ENCODE results near the gene KDM2A.

Gene KDM2A

DNA sequence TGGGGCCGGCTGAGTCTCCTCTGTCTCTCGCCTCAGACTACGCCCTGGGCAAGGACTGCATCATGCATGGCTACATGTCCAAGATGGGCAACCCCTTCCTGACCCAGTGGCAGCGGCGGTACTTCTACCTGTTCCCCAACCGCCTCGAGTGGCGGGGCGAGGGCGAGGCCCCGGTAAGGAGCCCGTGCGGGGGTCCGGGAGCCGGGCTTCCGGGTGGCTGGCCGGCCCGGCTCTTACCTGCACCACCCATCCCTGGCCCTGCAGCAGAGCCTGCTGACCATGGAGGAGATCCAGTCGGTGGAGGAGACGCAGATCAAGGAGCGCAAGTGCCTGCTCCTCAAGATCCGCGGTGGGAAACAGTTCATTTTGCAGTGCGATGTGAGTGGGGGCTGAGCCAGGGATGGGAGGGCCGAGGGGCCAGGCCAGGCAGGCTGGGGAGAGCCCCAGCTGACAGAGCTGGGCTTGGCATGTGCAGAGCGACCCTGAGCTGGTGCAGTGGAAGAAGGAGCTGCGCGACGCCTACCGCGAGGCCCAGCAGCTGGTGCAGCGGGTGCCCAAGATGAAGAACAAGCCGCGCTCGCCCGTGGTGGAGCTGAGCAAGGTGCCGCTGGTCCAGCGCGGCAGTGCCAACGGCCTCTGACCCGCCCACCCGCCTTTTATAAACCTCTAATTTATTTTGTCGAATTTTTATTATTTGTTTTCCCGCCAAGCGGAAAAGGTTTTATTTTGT is 165.9 kb downstream of the KDM2A start:
- DNase-seq (ENCODE audit: low read depth in 2 of 2): no peak

DNA sequence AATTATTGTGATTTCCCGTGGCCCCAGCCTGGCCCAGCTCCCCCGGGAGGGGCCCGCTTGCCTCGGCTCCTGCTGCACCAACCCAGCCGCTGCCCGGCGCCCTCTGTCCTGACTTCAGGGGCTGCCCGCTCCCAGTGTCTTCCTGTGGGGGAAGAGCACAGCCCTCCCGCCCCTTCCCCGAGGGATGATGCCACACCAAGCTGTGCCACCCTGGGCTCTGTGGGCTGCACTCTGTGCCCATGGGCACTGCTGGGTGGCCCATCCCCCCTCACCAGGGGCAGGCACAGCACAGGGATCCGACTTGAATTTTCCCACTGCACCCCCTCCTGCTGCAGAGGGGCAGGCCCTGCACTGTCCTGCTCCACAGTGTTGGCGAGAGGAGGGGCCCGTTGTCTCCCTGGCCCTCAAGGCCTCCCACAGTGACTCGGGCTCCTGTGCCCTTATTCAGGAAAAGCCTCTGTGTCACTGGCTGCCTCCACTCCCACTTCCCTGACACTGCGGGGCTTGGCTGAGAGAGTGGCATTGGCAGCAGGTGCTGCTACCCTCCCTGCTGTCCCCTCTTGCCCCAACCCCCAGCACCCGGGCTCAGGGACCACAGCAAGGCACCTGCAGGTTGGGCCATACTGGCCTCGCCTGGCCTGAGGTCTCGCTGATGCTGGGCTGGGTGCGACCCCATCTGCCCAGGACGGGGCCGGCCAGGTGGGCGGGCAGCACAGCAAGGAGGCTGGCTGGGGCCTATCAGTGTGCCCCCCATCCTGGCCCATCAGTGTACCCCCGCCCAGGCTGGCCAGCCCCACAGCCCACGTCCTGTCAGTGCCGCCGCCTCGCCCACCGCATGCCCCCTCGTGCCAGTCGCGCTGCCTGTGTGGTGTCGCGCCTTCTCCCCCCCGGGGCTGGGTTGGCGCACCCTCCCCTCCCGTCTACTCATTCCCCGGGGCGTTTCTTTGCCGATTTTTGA is 166.8 kb downstream of the KDM2A start:
- no peak for DNase-seq (ENCODE audit: low read depth in 2 of 2)

DNA sequence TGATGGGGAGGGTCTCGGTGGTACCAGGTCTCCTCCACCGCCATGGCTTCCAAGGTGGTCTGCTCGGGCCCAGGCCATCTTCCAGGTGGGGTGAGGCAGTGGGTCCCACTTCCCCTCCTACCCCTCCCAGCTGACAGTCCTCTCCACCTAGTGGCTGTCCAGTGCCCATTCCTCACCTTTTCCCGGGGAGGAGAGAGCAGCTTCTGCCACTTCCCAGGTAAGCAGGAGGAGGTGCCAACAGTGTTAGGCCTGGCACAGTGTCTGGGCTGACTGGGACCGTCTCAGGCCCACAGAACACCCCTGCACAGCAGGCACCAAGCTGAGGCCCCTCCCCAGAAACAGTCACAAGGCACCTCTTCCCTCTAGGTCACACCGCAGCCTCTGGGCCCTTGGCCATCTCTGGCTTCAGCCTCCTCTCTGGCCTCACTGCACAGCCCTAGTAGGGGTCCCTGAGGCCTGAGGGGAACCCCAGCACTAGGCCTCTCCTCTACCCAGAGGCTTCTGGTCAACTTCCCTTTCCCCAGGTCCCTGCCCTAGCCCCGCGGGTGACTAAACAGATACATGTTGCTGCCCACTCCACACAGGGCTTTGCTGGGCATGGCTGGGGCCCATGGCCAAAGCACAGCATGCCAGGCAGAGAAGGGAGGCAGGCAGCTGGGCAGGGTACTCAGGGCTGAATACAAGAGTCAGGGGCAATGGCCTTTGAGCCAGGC is 167.7 kb downstream of the KDM2A start:
- DNase-seq (ENCODE audit: low read depth in 2 of 2): no peak

DNA sequence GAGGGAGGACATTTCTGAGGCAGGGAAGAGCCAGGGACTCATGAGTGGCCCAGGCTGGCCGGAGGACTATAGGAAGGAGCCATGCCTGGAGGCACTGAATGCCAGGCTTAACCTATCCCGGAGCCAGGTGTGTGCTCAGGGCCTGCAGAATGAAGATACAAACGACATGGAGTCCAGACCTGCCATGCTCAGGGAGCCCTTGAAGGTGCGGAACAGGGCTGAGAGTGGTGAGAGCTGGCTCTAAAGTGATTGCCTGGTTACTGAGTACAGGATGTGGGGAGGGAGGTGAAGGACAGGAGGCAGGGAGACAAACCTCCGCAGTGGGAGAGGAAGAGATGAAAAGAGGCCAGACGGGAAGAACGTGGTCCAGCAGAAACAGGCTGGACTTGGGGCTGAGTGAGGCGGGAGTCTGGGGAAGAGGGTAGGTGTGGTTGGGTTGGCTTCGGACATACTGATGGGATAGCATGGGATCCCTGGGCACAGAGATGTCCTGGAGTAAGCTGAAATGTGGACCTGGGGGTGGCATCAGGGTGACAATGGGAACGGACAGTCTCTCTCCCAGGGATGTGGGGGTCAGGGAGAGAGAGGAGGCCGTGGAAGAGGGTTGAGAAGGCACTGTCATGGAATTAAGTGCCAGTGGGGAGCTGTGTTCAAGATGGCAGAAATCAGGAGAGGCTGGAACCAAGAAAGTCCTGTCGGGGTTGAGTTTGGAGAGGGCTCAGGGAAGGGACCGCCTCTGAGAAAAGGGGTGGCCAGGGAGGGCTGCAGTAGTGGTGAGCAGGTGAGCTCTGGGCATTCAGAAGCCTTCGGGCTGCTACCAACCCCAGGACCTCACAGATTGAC is 168.5 kb downstream of the KDM2A start:
- DNase-seq (ENCODE audit: low read depth in 2 of 2): no peak

DNA sequence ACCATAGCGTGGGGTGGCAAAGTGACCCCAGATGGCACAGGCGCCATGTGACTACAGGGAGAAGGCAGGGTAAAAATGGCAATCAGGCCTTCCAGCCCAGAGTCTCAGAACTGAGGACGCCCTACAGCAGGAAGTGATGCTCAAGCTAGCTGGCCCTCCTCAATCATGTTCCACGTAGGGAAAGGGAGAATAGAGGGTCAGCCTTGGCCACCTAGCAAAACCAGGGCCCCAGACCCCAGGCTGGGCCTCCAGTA is 169.1 kb downstream of the KDM2A start:
- DNase-seq (ENCODE audit: low read depth in 2 of 2): no peak

DNA sequence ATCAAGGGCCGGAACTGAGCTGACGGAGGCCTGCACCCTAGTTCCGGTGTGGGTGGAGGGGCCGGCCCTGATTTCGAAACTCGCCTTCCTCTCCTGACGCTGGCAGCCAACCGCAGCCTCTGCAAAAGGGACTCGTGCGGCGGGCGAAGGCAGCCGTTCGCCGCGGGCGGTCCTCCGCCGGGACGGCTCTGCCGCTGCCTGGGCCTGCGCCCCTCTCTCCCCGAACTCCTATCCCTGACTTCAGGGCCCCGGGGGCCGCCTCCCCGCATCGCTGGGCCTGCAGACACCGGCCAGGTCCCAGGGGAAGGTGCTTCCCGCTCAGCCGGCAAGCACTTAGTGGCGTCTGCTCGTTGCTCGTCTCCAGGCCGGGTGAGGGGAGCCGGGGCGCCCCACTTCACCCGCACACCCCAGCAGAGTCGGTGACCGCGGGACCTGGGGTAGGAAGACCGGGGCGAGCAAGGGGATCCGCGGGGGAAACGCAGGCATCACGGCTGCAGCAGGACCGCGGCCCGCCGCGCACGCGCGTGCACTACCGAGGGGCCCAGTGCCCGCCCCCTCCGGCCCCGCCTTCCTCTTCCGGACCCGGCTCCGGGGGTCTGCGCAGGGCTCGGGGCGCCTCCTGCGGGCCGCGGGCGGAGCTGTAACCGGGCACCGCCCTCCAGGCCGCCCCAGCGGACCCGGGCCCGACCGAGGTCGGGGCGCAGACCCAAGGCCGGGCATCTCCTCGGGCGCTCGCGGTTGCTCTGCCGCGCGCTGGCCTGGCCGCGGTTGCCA is 169.6 kb downstream of the KDM2A start:
- peak; percentile 75 to 82 for DNase-seq (ENCODE audit: low read depth in 2 of 2)

DNA sequence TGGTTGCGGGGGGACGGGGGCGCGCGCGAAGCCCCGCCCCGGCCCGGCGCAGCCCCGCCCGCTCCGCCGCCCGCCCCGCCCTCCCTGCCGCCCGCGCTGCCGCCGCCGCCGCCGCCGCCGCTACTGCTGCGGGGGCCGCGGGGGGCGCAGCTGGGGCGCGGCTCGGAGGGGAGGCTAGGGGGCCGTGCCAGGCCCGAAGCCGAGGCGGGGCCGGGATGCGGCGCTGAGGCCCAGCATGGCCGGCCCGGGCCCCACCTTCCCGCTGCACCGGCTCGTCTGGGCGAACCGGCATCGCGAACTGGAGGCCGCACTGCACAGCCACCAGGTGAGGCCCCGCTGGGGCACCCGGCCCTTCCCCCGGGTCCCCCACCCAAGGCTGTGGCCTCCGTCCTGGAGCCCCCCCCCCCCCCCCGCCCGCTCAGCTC is 170.2 kb downstream of the KDM2A start, which contains the start of gene ANKRD13D:
ANKRD13D (plus strand) TSS at position 78 of the 425 bp plus-strand sequence; CDS start at position 236, 158 bp downstream.
- no peak for DNase-seq (ENCODE audit: low read depth in 2 of 2)

DNA sequence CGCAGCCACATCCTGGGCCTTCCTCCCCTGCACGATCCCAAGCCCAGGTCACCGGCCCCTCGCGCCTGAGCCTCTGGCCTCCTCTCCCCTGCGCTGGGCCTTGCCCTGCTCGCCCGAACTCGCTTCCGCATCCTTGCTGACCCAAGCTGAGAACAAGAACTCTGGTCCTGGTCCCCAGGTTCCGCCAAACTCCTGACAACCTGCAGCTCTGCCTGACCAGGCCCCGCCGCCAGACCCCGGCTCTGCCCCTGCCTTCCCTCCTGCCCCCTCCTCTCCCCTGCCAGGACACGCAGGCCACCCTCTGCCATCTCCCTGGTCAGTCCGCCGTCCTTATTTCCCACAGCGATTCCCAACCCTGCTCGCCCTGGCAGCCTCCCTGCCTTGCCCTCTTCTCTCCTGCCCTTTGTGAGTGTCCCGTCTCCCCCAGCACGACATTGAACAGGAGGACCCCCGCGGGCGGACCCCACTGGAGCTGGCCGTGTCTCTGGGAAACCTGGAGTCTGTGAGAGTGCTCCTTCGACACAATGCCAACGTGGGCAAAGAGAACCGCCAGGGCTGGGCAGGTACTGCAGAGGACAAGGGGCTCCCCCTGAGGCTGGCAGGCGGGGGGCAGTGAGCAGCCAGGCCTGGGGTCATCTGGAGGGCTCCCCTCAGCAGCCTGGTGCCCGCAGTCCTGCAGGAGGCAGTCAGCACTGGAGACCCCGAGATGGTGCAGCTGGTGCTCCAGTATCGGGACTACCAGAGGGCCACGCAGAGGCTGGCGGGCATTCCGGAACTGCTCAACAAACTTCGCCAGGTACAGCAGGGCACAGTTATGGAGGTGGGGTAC is 170.8 kb downstream of the KDM2A start:
- DNase-seq (ENCODE audit: low read depth in 2 of 2): no peak

DNA sequence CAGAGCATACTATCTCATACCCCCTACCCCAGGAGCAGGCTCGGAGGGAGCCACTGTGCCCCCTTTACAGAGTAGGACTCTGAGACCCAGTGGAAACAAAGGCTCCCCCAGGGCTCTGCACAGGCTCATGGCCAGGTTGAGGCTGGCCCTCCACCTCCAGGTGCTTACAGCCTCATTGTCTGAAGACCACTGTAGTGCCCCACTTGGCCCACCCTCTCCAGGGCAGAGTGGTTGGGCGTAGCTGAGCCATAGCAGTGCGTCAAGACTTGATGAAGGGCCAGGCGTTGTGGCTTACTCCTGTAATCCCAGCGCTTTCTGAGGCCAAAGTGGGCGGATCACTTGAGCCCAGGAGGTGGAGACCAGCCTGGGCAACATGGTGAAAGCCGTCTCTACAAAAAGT is 171.7 kb downstream of the KDM2A start:
- no peak for DNase-seq (ENCODE audit: low read depth in 2 of 2)

DNA sequence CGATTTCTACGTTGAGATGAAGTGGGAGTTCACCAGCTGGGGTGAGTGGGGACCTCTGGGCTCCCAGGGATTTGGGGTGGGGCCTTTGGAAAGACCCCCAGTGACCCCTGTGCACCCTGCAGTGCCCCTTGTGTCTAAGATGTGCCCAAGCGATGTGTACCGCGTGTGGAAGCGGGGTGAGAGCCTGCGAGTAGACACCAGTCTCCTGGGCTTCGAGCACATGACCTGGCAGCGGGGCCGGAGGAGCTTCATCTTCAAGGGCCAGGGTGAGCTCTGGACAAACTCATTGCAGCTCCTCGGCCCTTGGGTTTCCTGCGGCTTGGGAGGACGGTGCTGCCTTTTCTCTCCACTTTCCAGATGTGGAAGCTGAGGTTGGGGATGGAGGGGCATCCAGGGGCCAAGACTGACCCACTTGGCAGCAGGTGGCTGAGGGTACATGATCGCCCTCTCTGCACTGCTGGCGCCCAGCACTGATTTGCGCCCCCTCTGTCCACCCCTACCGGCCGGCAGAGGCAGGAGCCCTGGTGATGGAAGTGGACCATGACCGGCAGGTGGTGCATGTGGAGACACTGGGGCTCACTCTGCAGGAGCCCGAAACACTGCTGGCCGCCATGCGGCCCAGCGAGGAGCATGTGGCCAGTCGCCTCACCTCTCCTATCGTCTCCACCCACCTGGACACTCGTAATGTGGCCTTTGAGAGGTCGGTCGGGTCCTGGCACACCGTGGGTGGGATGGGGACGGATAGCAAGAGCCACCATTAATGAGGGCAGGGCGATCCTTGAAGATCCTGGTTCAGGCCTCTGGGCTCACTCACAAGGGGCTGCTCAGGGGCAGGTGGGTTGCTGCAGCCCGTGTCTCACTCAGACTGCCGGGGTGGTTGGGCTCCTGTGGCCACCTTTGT is 172.7 kb downstream of the KDM2A start:
- no peak for DNase-seq (ENCODE audit: low read depth in 2 of 2)

DNA sequence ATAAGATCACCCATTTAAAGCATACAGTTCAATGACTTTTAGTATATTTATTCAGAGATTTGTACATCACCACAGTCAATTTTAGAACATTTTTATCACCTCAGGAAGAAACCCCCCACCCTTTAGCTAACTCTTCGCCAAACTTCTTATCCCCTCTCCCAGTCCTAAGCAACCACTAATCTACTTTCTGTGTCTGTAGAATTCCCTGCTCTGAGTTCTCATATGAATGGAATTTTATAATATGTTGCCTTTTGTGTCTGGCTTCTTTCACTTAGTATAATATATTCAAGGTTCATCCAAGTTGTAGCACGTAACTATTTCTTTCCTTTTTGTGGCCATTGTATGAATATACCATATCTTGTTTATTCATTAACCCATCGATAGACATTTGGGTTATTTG is 173.6 kb downstream of the KDM2A start:
- no peak for DNase-seq (ENCODE audit: low read depth in 2 of 2)

DNA sequence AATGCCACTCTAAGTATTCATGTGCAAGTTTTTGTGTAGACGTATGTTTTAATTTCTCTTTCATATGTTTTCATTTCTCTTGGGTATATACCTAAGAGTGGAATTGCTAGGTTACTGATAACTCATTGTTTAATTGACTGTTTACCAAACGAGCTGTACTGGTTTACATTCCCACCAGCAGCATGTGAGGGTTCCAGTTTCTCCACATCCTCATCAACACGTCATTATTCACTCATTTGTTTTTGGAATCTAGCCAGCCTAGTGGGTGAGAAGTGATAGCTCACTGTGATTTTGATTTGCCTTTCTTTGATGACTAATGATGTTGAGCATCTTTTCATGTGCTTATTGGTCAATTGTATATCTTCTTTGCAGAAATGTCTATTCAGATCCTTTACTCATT is 174.0 kb downstream of the KDM2A start:
- no peak for DNase-seq (ENCODE audit: low read depth in 2 of 2)

DNA sequence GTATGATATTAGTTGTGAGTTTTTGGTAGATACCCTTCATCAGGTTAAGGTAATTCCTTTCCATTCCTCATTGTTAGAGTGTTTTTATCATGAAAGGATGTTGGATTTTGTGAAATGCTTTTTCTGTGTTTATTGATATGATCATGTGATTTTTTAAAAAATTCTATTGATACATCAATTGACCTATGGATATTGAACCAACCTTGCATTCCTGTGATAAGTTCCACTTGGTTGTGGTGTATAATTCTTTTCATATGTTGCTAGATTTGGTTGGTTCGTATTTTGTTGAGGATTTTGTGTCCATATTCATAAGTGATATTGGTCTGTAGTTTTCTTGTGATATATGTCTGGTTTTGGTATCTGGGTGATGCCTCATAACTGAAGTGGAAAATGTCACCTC is 176.8 kb downstream of the KDM2A start:
- DNase-seq (ENCODE audit: low read depth in 2 of 2): no peak

DNA sequence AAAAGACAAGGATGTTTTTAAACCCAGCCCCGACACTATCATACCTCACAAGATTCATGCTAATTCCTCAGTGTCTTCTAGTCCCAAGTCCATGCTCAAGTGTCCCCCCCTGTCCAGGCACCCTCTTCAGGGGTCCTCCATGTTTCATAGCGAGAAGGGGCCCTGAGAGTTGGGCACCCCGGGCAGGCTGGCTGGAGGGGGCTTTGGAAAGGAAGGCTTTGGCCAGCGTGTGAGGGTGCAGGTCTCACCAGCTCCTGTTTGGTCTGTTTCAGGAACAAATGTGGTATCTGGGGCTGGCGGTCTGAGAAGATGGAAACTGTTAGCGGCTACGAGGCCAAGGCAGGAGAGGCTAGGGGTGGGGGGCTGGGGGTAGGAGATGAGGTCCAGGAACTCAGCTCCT is 179.7 kb downstream of the KDM2A start:
- DNase-seq (ENCODE audit: low read depth in 2 of 2): no peak

DNA sequence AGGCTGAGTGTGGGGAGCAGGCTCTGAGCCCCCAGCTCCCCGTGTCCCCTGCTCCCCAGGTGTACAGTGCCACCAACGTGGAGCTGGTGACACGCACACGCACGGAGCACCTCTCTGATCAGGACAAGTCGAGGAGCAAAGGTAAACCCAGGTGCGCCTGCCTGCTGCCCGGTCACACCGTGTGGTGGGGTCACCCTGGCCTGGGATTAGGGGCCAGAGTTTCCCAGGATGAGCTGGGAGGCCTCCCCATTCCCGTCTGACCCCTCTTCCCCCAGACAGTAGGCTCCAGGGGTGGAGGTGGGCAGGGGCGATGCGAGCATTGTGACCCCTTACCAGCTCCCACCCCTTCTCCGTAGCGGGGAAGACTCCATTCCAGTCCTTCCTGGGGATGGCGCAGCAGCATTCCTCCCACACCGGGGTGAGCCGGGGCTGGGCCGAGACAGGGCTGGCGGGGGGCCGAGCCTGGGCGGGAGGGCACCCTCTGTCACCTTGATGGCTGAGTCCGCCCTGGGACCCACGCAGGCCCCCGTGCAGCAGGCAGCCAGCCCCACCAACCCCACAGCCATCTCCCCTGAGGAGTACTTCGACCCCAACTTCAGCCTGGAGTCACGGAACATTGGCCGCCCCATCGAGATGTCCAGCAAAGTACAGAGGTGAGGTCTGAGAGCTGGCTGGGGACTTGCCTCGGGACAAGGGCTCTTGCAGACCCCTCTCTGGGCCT is 180.6 kb downstream of the KDM2A start:
- DNase-seq (ENCODE audit: low read depth in 2 of 2): no peak

DNA sequence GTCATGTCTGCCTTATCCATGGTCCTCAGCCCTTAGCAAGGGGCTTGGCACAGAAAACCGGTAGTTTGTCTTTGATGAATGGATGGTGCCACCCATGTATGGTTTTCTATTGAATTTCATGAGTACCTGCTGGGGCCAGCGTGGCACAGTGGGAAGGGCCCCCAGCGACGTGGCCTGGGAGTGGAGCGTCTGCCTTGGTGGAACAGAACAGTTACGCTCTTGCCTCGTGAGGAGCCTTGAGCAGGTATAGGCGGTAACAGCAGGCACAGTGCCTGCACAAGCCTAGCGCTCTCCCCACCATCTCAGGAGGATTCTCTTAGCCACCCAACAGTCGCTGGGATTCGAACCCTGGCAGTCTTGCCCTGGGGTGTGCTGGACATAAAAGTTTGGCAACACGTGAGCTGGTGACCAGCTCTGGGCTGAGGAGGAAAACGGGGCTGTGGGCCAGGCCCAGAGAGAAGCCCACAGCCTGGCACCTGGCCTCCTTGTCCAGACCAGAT is 181.2 kb downstream of the KDM2A start:
- no peak for DNase-seq (ENCODE audit: low read depth in 2 of 2)

DNA sequence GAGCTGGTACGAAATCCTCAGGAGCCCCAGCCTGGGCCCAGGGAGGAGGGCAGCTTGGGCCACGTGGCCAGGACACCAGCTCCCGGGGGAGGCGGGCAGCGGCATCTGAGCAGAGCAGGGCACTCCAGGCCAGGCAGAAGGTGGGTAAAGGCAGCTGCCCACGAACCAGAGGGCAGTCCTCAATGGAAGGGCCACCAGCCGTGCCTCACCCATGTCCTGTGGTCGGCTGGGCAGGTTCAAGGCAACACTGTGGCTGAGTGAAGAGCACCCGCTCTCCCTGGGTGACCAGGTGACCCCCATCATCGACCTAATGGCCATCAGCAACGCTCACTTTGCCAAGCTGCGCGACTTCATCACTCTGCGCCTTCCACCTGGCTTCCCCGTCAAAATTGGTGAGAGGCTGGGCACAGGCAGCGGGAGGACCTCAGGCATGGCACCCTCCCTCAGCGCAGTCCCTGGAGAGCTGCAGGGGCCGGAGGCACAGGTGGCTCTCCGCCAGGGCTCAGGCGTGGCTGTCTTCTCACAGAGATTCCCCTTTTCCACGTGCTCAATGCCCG is 181.8 kb downstream of the KDM2A start:
- no peak for DNase-seq (ENCODE audit: low read depth in 2 of 2)

Measured in stimulated activated CD8-positive, alpha-beta memory T cell treated with anti-CD3 and anti-CD28 coated beads, Interleukin-2, amount 100 ng/mL, for 1 hour (primary cell).